Thoracic aorta (tissue), 2 donors: Measurements from ENCODE around the gene EXD3. TPM values are rescaled to one million over a fixed set of nuclear protein-coding genes. Genes with fewer than 3 reads are reported as not detected.

Experiments
- ATAC-seq: fragments of 150-250 bp; one replicate; pipeline ENCODE4 v1.8.0; 2017; ENCODE audit warnings: low read depth; ENCODE audit not compliant: insufficient number of reproducible peaks, low FRiP score
- DNase-seq: peaks from one replicate; pipeline ENCODE4 v3.0.0-alpha.2; 2020; ENCODE audit warnings: low spot score
- H3K27ac ChIP-seq, 2 donors: fragments of 200-600 bp; sonication (generic); 1 replicate in 1 of 2; 2 replicates in 1 of 2; pipeline ENCODE4 v1.5.1; 2016; ENCODE audit warnings: mild to moderate bottlenecking in 2 of 2, moderate library complexity in 2 of 2
- H3K27me3 ChIP-seq: fragments of 200-600 bp; sonication (generic); replicated peaks from 2 replicates; pipeline ENCODE4 v1.6.0; 2016; ENCODE audit warnings: mild to moderate bottlenecking; ENCODE audit not compliant: insufficient read depth
- H3K36me3 ChIP-seq: fragments of 200-600 bp; sonication (generic); one replicate; pipeline ENCODE4 v1.5.1; 2016
- H3K4me1 ChIP-seq, 2 donors: fragments of 200-600 bp; sonication (generic); 1 replicate in 1 of 2; 2 replicates in 1 of 2; pipeline versions ENCODE4 v1.5.1 to v1.6.0; 2016; ENCODE audit warnings: low read depth in 2 of 2, mild to moderate bottlenecking in 1 of 2; ENCODE audit not compliant: control insufficient read depth in 1 of 2
- H3K4me3 ChIP-seq: fragments of 200-600 bp; sonication (generic); 2 replicates; pipeline ENCODE4 v1.5.1; 2016; ENCODE audit warnings: mild to moderate bottlenecking
- H3K9me3 ChIP-seq: fragments of 200-600 bp; sonication (generic); 2 replicates; pipeline ENCODE4 v1.5.1; 2016
- CTCF ChIP-seq: fragments of 200-600 bp; sonication (generic); IDR thresholded peaks from one replicate; pipeline ENCODE4 v1.5.1; 2019; ENCODE audit warnings: antibody characterized with exemption
- total RNA-seq, 2 donors: library from RNA; depleted of rRNA; stranded (reverse); fragments of >200 nt; gene quantifications; one replicate each; pipeline versions ENCODE4 v1.1.0 to v1.2.3, GENCODE V29; 2016

Gene EXD3
- total RNA-seq, 2 donors from 2014 or later: 22.7 to 29.4 TPM

DNA sequence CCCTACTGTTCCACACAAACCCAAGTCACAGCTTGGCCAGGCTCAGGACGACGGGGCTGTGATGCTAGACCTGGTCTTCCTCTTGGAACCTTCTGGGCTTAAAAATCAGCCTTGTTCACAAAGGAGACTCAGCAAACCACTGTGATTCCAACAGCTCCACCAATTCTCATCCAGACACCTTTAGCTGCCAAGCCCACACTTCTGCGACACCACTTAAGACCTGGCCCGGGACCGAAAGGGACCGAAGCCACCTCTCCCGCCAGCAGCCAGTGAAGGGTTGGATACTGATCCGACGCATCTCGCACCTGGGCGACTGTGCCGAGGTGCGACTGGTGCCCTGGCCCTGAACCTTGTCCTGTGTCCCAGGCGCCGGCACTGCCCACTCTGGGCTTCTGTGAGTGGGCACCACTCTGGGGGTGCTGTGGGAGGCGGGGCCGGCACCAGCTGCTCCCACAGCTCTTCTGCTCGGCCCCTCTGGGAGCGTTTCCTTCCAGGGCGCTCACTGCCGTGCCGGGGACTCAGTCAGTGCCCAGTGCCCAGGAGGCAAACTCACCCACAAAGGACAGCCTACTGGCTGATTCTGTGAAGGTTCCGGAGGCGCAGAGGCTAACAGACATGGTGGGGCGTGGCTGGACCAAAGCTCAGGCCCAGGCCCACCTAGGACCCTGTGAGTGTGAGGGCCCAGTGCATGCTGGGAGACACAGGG, 50.9 kb downstream of the EXD3 start:
- Histone ChIP-seq H3K9me3 (no peaks in the 10 kb centered on the region), H3K36me3 (peaks cover 2% of the 10 kb centered on the region), H3K27ac (no peak overlapping the region), H3K4me3 (no peak overlapping the region), H3K27me3 (no peaks in the 10 kb centered on the region), H3K4me1 (peaks cover 0 to 8% of the 10 kb centered on the region in 2 donors)
- ATAC-seq (no peak), DNase-seq (no peak)
- no peak for TF ChIP-seq CTCF

DNA sequence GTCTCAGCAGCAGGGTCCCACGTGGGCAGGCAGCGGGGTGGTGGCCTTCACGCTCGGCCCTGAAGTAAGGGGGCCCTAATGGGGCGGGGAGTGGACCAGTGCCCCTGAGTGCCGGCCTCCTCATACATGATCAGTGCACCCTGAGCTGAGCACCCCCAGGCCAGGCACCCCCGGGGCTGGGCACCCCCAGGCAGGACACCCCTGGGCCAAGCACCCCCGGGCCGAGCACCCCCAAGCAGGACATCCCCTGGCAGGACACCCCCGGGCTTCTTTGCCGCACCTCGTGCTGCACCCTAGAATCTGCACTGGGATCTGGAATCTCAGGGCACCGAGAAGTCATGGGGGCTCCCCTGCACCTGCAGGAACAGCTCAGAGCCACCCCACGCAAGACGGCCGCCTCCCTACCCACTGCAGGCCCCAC, 51.4 kb downstream of the EXD3 start:
- no peaks in the 10 kb centered on the region for H3K27me3 ChIP-seq
- ATAC-seq (no peak), DNase-seq (no peak)
- H3K27ac ChIP-seq: no peak overlapping the region
- H3K9me3 ChIP-seq: no peaks in the 10 kb centered on the region
- H3K4me1 ChIP-seq: peaks cover 0 to 8% of the 10 kb centered on the region in 2 donors
- peaks cover 2% of the 10 kb centered on the region for H3K36me3 ChIP-seq
- TF ChIP-seq CTCF: no peak
- no peak overlapping the region for H3K4me3 ChIP-seq

GRCh38 chr9:137370865-137371520, 52.0 kb downstream of the EXD3 start:
- Histone ChIP-seq H3K4me3 (no peak overlapping the region), H3K27ac (no peak overlapping the region), H3K27me3 (no peaks in the 10 kb centered on the region), H3K4me1 (peaks cover 0 to 8% of the 10 kb centered on the region in 2 donors), H3K36me3 (peaks cover 2% of the 10 kb centered on the region), H3K9me3 (no peaks in the 10 kb centered on the region)
- DNase-seq (no peak), ATAC-seq (no peak)
- TF ChIP-seq CTCF: no peak

GRCh38 chr9:137369911-137370764, 52.8 kb downstream of the EXD3 start:
- Histone ChIP-seq H3K27ac (no peak overlapping the region), H3K9me3 (no peaks in the 10 kb centered on the region), H3K4me1 (peaks cover 0 to 8% of the 10 kb centered on the region in 2 donors), H3K4me3 (no peak overlapping the region), H3K36me3 (peaks cover 2% of the 10 kb centered on the region), H3K27me3 (no peaks in the 10 kb centered on the region)
- DNase-seq (no peak), ATAC-seq (no peak)
- no peak for TF ChIP-seq CTCF
